ENCODE results near the gene DMRTC2. TPM values are rescaled to one million over a fixed set of nuclear protein-coding genes. Genes with fewer than 3 reads are reported as not detected.

Gene DMRTC2
- total RNA-seq, 2 donors from 2014 or later, result not detected

- no peak for ATAC-seq (ENCODE audit: insufficient number of reproducible peaks, low FRiP score, low read depth)
Measured at GRCh38 chr19:41850381-41850780, 5.5 kb downstream of the DMRTC2 start.

GRCh38 chr19:41851456-41851855 lies 6.6 kb downstream of the DMRTC2 start:
- Histone ChIP-seq H3K36me3 (no peaks in the 10 kb centered on the region), H3K27ac (no peak overlapping the region), H3K4me3 (no peak overlapping the region), H3K4me1 (ENCODE audit: control insufficient read depth in 1 of 2, low read depth in 2 of 2) (no peaks in the 10 kb centered on the region), H3K9me3 (no peaks in the 10 kb centered on the region), H3K27me3 (replicated peaks; ENCODE audit: insufficient read depth) (no peaks in the 10 kb centered on the region)
- DNase-seq (ENCODE audit: low spot score), result no peak
- no peak for ATAC-seq (ENCODE audit: insufficient number of reproducible peaks, low FRiP score, low read depth)
- TF ChIP-seq CTCF (IDR thresholded peaks at IDR 0.05), result no peak

More at GRCh38 chr19:41850381-41850780, 5.5 kb downstream of the DMRTC2 start:
- Histone ChIP-seq H3K9me3 (no peaks in the 10 kb centered on the region), H3K4me3 (no peak overlapping the region), H3K27me3 (replicated peaks; ENCODE audit: insufficient read depth) (no peaks in the 10 kb centered on the region), H3K36me3 (no peaks in the 10 kb centered on the region), H3K4me1 (ENCODE audit: control insufficient read depth in 1 of 2, low read depth in 2 of 2) (no peaks in the 10 kb centered on the region), H3K27ac (no peak overlapping the region)
- DNase-seq (ENCODE audit: low spot score), result no peak
- no peak for TF ChIP-seq CTCF (IDR thresholded peaks at IDR 0.05)

GRCh38 chr19:41853344-41853743 lies 8.5 kb downstream of the DMRTC2 start:
- H3K36me3 ChIP-seq, result no peaks in the 10 kb centered on the region
- no peaks in the 10 kb centered on the region for H3K4me1 ChIP-seq (ENCODE audit: control insufficient read depth in 1 of 2, low read depth in 2 of 2)
- H3K27me3 ChIP-seq (replicated peaks; ENCODE audit: insufficient read depth), result no peaks in the 10 kb centered on the region
- H3K4me3 ChIP-seq, result no peak overlapping the region
- no peak for TF ChIP-seq CTCF (IDR thresholded peaks at IDR 0.05)
- no peak for ATAC-seq (ENCODE audit: insufficient number of reproducible peaks, low FRiP score, low read depth)
- no peak for DNase-seq (ENCODE audit: low spot score)
- H3K9me3 ChIP-seq, result no peaks in the 10 kb centered on the region
- H3K27ac ChIP-seq, result no peak overlapping the region

GRCh38 chr19:41853768-41854167 lies 8.9 kb downstream of the DMRTC2 start:
- H3K4me3 ChIP-seq, result no peak overlapping the region
- H3K27ac ChIP-seq, result no peak overlapping the region
- no peak for TF ChIP-seq CTCF (IDR thresholded peaks at IDR 0.05)
- no peaks in the 10 kb centered on the region for H3K9me3 ChIP-seq
- H3K4me1 ChIP-seq (ENCODE audit: control insufficient read depth in 1 of 2, low read depth in 2 of 2), result no peaks in the 10 kb centered on the region
- H3K36me3 ChIP-seq, result no peaks in the 10 kb centered on the region
- no peaks in the 10 kb centered on the region for H3K27me3 ChIP-seq (replicated peaks; ENCODE audit: insufficient read depth)
- DNase-seq (ENCODE audit: low spot score), result no peak
- ATAC-seq (ENCODE audit: insufficient number of reproducible peaks, low FRiP score, low read depth), result no peak

- ATAC-seq (ENCODE audit: insufficient number of reproducible peaks, low FRiP score, low read depth), result no peak
- no peak for TF ChIP-seq CTCF (IDR thresholded peaks at IDR 0.05)
- no peak for DNase-seq (ENCODE audit: low spot score)
- Histone ChIP-seq H3K27ac (peak overlapping the region; percentile 95), H3K9me3 (no peaks in the 10 kb centered on the region), H3K27me3 (replicated peaks; ENCODE audit: insufficient read depth) (no peaks in the 10 kb centered on the region), H3K4me1 (ENCODE audit: control insufficient read depth in 1 of 2, low read depth in 2 of 2) (peaks cover 22 to 30% of the 10 kb centered on the region in 2 donors), H3K4me3 (peak overlapping the region; percentile 96), H3K36me3 (peaks cover 23% of the 10 kb centered on the region)
Measured at GRCh38 chr19:41859213-41859617, 14.4 kb downstream of the DMRTC2 start.
